Liver (tissue), 3 donors: ENCODE measurements around the gene MKNK2.

Source experiments
- CTCF ChIP-seq: fragments of 150-350 bp; IDR thresholded peaks from 2 replicates; pipeline ENCODE4 v1.5.1; 2017; ENCODE audit warnings: improper control_type of control experiment, low read depth, low read length; ENCODE audit not compliant: missing input control
- JUND ChIP-seq, 2 donors: IDR thresholded peaks; 2 replicates each; pipeline ENCODE4 v1.6.1; 2016; ENCODE audit warnings: antibody characterized with exemption in 2 of 2
- TAF1 ChIP-seq: conservative IDR thresholded peaks from 2 replicates; pipeline ENCODE4 v1.6.1; 2016; ENCODE audit warnings: antibody characterized with exemption, mild to moderate bottlenecking
- donor health status: healthy.
- donor health status: healthy.

- TF ChIP-seq CTCF (no peak), JUND (IDR thresholded peaks at IDR 0.05) (no peak), TAF1 (no peak)
These were observed 36.6 kb upstream of the MKNK2 start for GRCh38 chr19:2087621-2088100.
